ENCODE data around the gene RGS7.
"Not testable (repeated sequence)": the region's sequence is repeated elsewhere in the genome, so short reads cannot be mapped to it uniquely, and the experiment has no call there.

Gene RGS7

GRCh38 chr1:241063276-241063675, 293.7 kb downstream of the RGS7 start:
- no peak for DNase-seq

GRCh38 chr1:241061062-241061461, 295.9 kb downstream of the RGS7 start:
- DNase-seq: no peak

- no peak for DNase-seq
Observed at GRCh38 chr1:241048622-241049021, 308.4 kb downstream of the RGS7 start.

- DNase-seq: no peak
Observed at GRCh38 chr1:241045659-241046058, 311.3 kb downstream of the RGS7 start.

GRCh38 chr1:241034203-241034936, 322.6 kb downstream of the RGS7 start:
- DNase-seq: no peak

- DNase-seq: no peak
Observed at GRCh38 chr1:241024834-241025233, 332.2 kb downstream of the RGS7 start.

GRCh38 chr1:241022366-241022765, 334.6 kb downstream of the RGS7 start:
- DNase-seq: no peak

- no peak for DNase-seq
Observed at GRCh38 chr1:241020851-241021697, 335.9 kb downstream of the RGS7 start.

- no peak for DNase-seq
Observed at GRCh38 chr1:241012708-241013340, 344.2 kb downstream of the RGS7 start.

GRCh38 chr1:241007668-241008067, 349.3 kb downstream of the RGS7 start:
- no peak for DNase-seq

GRCh38 chr1:240999826-241000225, 357.2 kb downstream of the RGS7 start:
- no peak for DNase-seq

- DNase-seq: no peak
Observed at GRCh38 chr1:240998441-240999015, 358.5 kb downstream of the RGS7 start.

GRCh38 chr1:240998024-240998423, 359.0 kb downstream of the RGS7 start:
- no peak for DNase-seq

GRCh38 chr1:240993004-240993403, 364.0 kb downstream of the RGS7 start:
- DNase-seq: no peak

- no peak for DNase-seq
Observed at GRCh38 chr1:240991230-240991629, 365.8 kb downstream of the RGS7 start.

GRCh38 chr1:240987928-240988327, 369.1 kb downstream of the RGS7 start:
- no peak for DNase-seq

- DNase-seq: no peak
Observed at GRCh38 chr1:240985081-240985480, 371.9 kb downstream of the RGS7 start.

- no peak for DNase-seq
Observed at GRCh38 chr1:240980342-240980741, 376.7 kb downstream of the RGS7 start.

- DNase-seq: no peak
Observed at GRCh38 chr1:240976685-240977084, 380.3 kb downstream of the RGS7 start.

GRCh38 chr1:240973875-240974274, 383.1 kb downstream of the RGS7 start:
- no peak for DNase-seq

- not testable (repeated sequence) for DNase-seq
Observed at GRCh38 chr1:240972059-240972458, 384.9 kb downstream of the RGS7 start.

GRCh38 chr1:240970253-240970652, 386.8 kb downstream of the RGS7 start:
- DNase-seq: no peak

GRCh38 chr1:240968864-240969263, 388.1 kb downstream of the RGS7 start:
- DNase-seq: no peak
